ENCODE measurements around the gene MMP15.
"Not testable (repeated sequence)": the region's sequence is repeated elsewhere in the genome, so short reads cannot be mapped to it uniquely, and the experiment has no call there.

MMP15 gene

GRCh38 chr16:58094026-58094425, 68.5 kb downstream of the MMP15 start:
- no peak for DNase-seq

GRCh38 chr16:58094791-58095574, 69.4 kb downstream of the MMP15 start:
- DNase-seq, result no peak

GRCh38 chr16:58095575-58095960, 70.0 kb downstream of the MMP15 start:
- not testable (repeated sequence) for DNase-seq

- DNase-seq, result no peak
Measured at GRCh38 chr16:58096249-58096648, 70.7 kb downstream of the MMP15 start.
